H1 (cell line): ENCODE results near the gene CYP4B1. TPM values are rescaled to one million over a fixed set of nuclear protein-coding genes. Genes with fewer than 3 reads are reported as not detected.

Source experiments
- CTCF ChIA-PET: fragments of 300-600 bp; sonication (Branson Sonifier 250); formaldehyde crosslinking; loops from one replicate; lab custom pipeline; 2021; ENCODE audit not compliant: partially characterized antibody; lab: Charles Lee
- POLR2A ChIA-PET: fragments of 300-600 bp; sonication (Branson Sonifier 250); formaldehyde crosslinking; loops from one replicate; lab custom pipeline; 2021; ENCODE audit warnings: inconsistent platforms; ENCODE audit not compliant: partially characterized antibody; lab: Charles Lee
- DNase-seq, 2 experiments: peaks; one replicate each; pipeline versions ENCODE4 v3.0.0 to v3.0.0-alpha.2; 2010 to 2022; ENCODE audit warnings: low spot score in 2 of 2, low read depth in 1 of 2, mixed read lengths in 1 of 2
- FAIRE-seq: peaks from 2 replicates; lab custom pipeline; 2011; peaks lifted over from hg19 to GRCh38; lab: Jason Lieb, UNC
- H2AFZ ChIP-seq: 2 replicates; pipeline ENCODE4 v1.8.1; 2012; ENCODE audit warnings: low read length, inconsistent platforms
- H2AK5ac ChIP-seq: 2 replicates; pipeline ENCODE4 v1.6.1; 2013; ENCODE audit warnings: low read depth, low read length
- H2BK120ac ChIP-seq: replicated peaks from 2 replicates; pipeline ENCODE3; 2013; ENCODE audit warnings: low read depth, low read length, inconsistent platforms
- H2BK12ac ChIP-seq: 2 replicates; pipeline ENCODE4 v1.6.1; 2013; ENCODE audit warnings: low read depth, low read length
- H2BK15ac ChIP-seq: 2 replicates; pipeline ENCODE4 v1.6.1; 2013; ENCODE audit warnings: low read length
- H2BK20ac ChIP-seq: 2 replicates; pipeline ENCODE4 v1.6.1; 2013; ENCODE audit warnings: low read length
- H2BK5ac ChIP-seq: 2 replicates; pipeline ENCODE4 v1.6.1; 2013; ENCODE audit warnings: low read depth, low read length
- H3K14ac ChIP-seq: 2 replicates; pipeline ENCODE4 v1.6.1; 2013; ENCODE audit warnings: inconsistent platforms; ENCODE audit not compliant: insufficient read length
- H3K18ac ChIP-seq: 2 replicates; pipeline ENCODE4 v1.6.1; 2013; ENCODE audit warnings: low read length; ENCODE audit errors: extremely low read depth
- H3K23ac ChIP-seq: 2 replicates; pipeline ENCODE4 v1.6.1; 2013; ENCODE audit warnings: inconsistent platforms; ENCODE audit not compliant: insufficient read length
- H3K23me2 ChIP-seq: 2 replicates; pipeline ENCODE4 v1.6.1; 2013; ENCODE audit warnings: low read depth, low read length
- H3K27ac ChIP-seq: 2 replicates; pipeline ENCODE4 v1.6.1; 2011; ENCODE audit warnings: low read depth, low read length, inconsistent platforms
- H3K27me3 ChIP-seq, 4 experiments: replicated peaks in 1 of 4; 1 replicate in 1 of 4; 2 replicates in 3 of 4; pipeline versions ENCODE4 v1.6.1 to v1.8.1; 2011 to 2013; ENCODE audit warnings: low read length in 3 of 4, mild to moderate bottlenecking in 3 of 4, inconsistent platforms in 2 of 4, mixed read lengths in 2 of 4, moderate library complexity in 1 of 4; ENCODE audit not compliant: control insufficient read depth in 3 of 4, insufficient read depth in 3 of 4; ENCODE audit errors: extremely low read depth in 1 of 4
- H3K36me3 ChIP-seq, 4 experiments: 2 replicates each; pipeline versions ENCODE4 v1.6.1 to v1.8.1; 2011 to 2013; ENCODE audit warnings: mild to moderate bottlenecking in 4 of 4, low read length in 3 of 4, moderate library complexity in 2 of 4, control low read depth in 1 of 4, inconsistent platforms in 1 of 4; ENCODE audit not compliant: insufficient read depth in 4 of 4, control insufficient read depth in 2 of 4
- H3K4ac ChIP-seq: replicated peaks from 2 replicates; pipeline ENCODE3; 2013; ENCODE audit warnings: low read length, low read depth, mixed read lengths, inconsistent platforms; ENCODE audit not compliant: insufficient read length
- H3K4me1 ChIP-seq, 4 experiments: replicated peaks in 1 of 4; 1 replicate in 1 of 4; 2 replicates in 3 of 4; pipeline versions ENCODE4 v1.6.1 to v1.8.1; 2011 to 2013; ENCODE audit warnings: low read length in 3 of 4, inconsistent platforms in 2 of 4, mixed read lengths in 1 of 4; ENCODE audit not compliant: insufficient read depth in 4 of 4, control insufficient read depth in 3 of 4
- H3K4me2 ChIP-seq, 2 experiments: 2 replicates each; pipeline versions ENCODE4 v1.6.1 to v1.8.1; 2011 to 2013; ENCODE audit warnings: low read depth in 2 of 2, low read length in 2 of 2, control low read depth in 1 of 2, inconsistent platforms in 1 of 2, mild to moderate bottlenecking in 1 of 2; ENCODE audit not compliant: insufficient read depth in 1 of 2
- H3K4me3 ChIP-seq, 4 experiments: fragments of 200-600, 300-600 bp in 1 of 4; sonication (generic), shearing (Covaris generic), sonication (Bioruptor Twin) in 1 of 4; 2 replicates each; pipeline versions ENCODE4 v1.5.1 to v1.8.1; 2011 to 2016; ENCODE audit warnings: low read length in 4 of 4, low read depth in 3 of 4, control low read depth in 2 of 4, inconsistent platforms in 2 of 4, mild to moderate bottlenecking in 2 of 4, mixed read lengths in 1 of 4, moderate library complexity in 1 of 4; ENCODE audit not compliant: insufficient read depth in 2 of 4; ENCODE audit errors: extremely low read depth in 1 of 4
- H3K56ac ChIP-seq: replicated peaks from 2 replicates; pipeline ENCODE3; 2013; ENCODE audit warnings: low read depth, mild to moderate bottlenecking, mixed read lengths, low read length, inconsistent platforms; ENCODE audit not compliant: insufficient read length
- H3K79me1 ChIP-seq: 2 replicates; pipeline ENCODE4 v1.6.1; 2013; ENCODE audit warnings: low read depth, low read length, control low read depth
- H3K79me2 ChIP-seq, 2 experiments: 2 replicates each; pipeline versions ENCODE4 v1.6.1 to v1.8.1; 2012 to 2013; ENCODE audit warnings: low read length in 2 of 2, mild to moderate bottlenecking in 2 of 2, inconsistent platforms in 1 of 2; ENCODE audit not compliant: insufficient read depth in 2 of 2, control insufficient read depth in 1 of 2
- H3K9ac ChIP-seq, 4 experiments: replicated peaks in 1 of 4; 1 replicate in 1 of 4; 2 replicates in 3 of 4; pipeline versions ENCODE4 v1.6.1 to v1.8.1; 2011 to 2013; ENCODE audit warnings: low read depth in 3 of 4, low read length in 3 of 4, control low read depth in 2 of 4, mild to moderate bottlenecking in 2 of 4, moderate library complexity in 2 of 4, inconsistent platforms in 1 of 4; ENCODE audit errors: extremely low read depth in 1 of 4
- H3K9me3 ChIP-seq, 2 experiments: 2 replicates each; pipeline versions ENCODE4 v1.6.1 to v1.8.1; 2012 to 2013; ENCODE audit warnings: mild to moderate bottlenecking in 2 of 2, moderate library complexity in 2 of 2, control low read depth in 1 of 2, inconsistent platforms in 1 of 2, low read depth in 1 of 2, low read length in 1 of 2, mixed read lengths in 1 of 2; ENCODE audit not compliant: insufficient read depth in 2 of 2
- H4K20me1 ChIP-seq, 2 experiments: replicated peaks in 1 of 2; 2 replicates each; pipeline versions ENCODE3 to v1.8.1; 2011 to 2013; ENCODE audit warnings: inconsistent platforms in 2 of 2, low read length in 2 of 2, mild to moderate bottlenecking in 1 of 2; ENCODE audit not compliant: insufficient read depth in 2 of 2, control insufficient read depth in 1 of 2
- H4K5ac ChIP-seq: 2 replicates; pipeline ENCODE4 v1.6.1; 2013; ENCODE audit warnings: low read length, low read depth, mixed read lengths, inconsistent platforms; ENCODE audit not compliant: insufficient read length
- H4K8ac ChIP-seq: 2 replicates; pipeline ENCODE4 v1.8.0; 2013; ENCODE audit warnings: mild to moderate bottlenecking, moderate library complexity, low read length, inconsistent platforms; ENCODE audit not compliant: insufficient read depth; ENCODE audit errors: extremely low read depth
- H4K91ac ChIP-seq: replicated peaks from 2 replicates; pipeline ENCODE3; 2013; ENCODE audit warnings: low read length, mixed read lengths, inconsistent platforms; ENCODE audit not compliant: insufficient read length
- FOSL1 ChIP-seq: IDR thresholded peaks from 2 replicates; pipeline ENCODE4 v1.6.1; 2011; ENCODE audit warnings: mild to moderate bottlenecking, low read depth, low read length, moderate library complexity; ENCODE audit not compliant: insufficient read depth
- KDM1A ChIP-seq: fragments of 200-600, 300-600 bp; sonication (generic); IDR thresholded peaks from 2 replicates; pipeline ENCODE4 v1.7.1; 2016; ENCODE audit warnings: mild to moderate bottlenecking, low read length, borderline replicate concordance
- WGBS, 2 experiments: shearing (Covaris generic) in 1 of 2; methylation state at CpG; one replicate each; pipeline versions ENCODE4 v1.1.6 to v1.1.7; 2013 to 2015; ENCODE audit warnings: low lambda C conversion rate in 2 of 2, mixed read lengths in 2 of 2, inconsistent platforms in 1 of 2, low coverage in 1 of 2, missing lambda C conversion rate in 1 of 2; ENCODE audit not compliant: insufficient replicate concordance in 2 of 2, insufficient coverage in 1 of 2, insufficient read length in 1 of 2; ENCODE audit errors: extremely low coverage in 1 of 2, missing lambda C conversion rate in 1 of 2; 5-methylcytosine and 5-hydroxymethylcytosine counted together
- polyA plus RNA-seq, 7 experiments: library from polyadenylated mRNA; depleted of rRNA in 3 of 7; stranded (reverse) in 5 of 7; unstranded in 2 of 7; fragments of >200 nt in 5 of 7; fragments of 200-250 nt in 2 of 7; gene quantifications; 1 replicate in 5 of 7; 2 replicates in 1 of 7; 4 replicates in 1 of 7; pipeline versions ENCODE4 v1.2.1 to v1.2.3, GENCODE V29; 2011 to 2013; ENCODE audit warnings: missing spikeins in 2 of 7, mixed read lengths in 2 of 7
- total RNA-seq: library from RNA; stranded (reverse); fragmentation: NEBNext Ultra II Directional; extraction: Animal tissue kit (Norgen Biotek cat#: 25700); gene quantifications from 2 replicates; pipeline ENCODE4 v1.2.1, GENCODE V29; 2021
- TF ChIP-seq, protein P1 (sequence below): IDR thresholded peaks from 2 replicates; pipeline ENCODE4 v1.6.1; 2012; ENCODE audit warnings: inconsistent platforms

CYP4B1 gene
- total and polyA plus RNA-seq, 2 of the 8 experiments (the other 6 are each of a cell fraction or from before 2014, with no cell fraction given): 0.23 TPM; not detected in 1

DNA sequence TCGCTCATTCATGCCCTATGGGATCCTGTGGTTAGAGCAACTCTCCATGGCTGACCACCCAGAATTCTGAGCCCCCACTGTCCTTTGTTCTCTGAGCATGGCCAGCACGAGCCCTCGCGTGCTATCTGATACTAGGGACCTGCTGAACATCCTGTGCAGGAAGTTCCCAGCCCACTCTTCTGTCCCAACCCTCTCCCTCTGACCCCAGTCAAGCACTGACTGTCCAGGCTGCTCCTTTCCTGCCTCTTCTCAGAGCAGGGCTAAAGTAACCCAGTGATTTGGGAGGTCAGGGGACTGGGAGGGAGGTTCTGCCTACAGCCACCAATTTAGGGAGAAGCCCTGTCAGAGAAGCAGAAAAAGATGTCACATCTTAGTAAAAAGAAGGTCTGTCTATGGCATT lies 21.2 kb downstream of the CYP4B1 start:
- no peak overlapping the region for H2BK12ac ChIP-seq
- no peak overlapping the region for H2BK5ac ChIP-seq
- no peak overlapping the region for H3K27ac ChIP-seq
- no peaks in the 10 kb centered on the region; the same call in 1 of the 2 replicates for H3K23me2 ChIP-seq
- no peak overlapping the region for H2AK5ac ChIP-seq
- H3K79me2 ChIP-seq: no peaks in the 10 kb centered on the region
- no peaks in the 10 kb centered on the region for H3K79me1 ChIP-seq
- H3K36me3 ChIP-seq: no peaks in the 10 kb centered on the region
- H4K91ac ChIP-seq: no peak overlapping the region
- H3K4ac ChIP-seq: no peak overlapping the region
- H4K5ac ChIP-seq: no peak overlapping the region
- TF ChIP-seq KDM1A (no peak), FOSL1 (no peak)
- TF ChIP-seq, protein P1, sequence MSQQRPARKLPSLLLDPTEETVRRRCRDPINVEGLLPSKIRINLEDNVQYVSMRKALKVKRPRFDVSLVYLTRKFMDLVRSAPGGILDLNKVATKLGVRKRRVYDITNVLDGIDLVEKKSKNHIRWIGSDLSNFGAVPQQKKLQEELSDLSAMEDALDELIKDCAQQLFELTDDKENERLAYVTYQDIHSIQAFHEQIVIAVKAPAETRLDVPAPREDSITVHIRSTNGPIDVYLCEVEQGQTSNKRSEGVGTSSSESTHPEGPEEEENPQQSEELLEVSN: no peak
- no peak overlapping the region for H2BK20ac ChIP-seq
- H3K23ac ChIP-seq: no peak overlapping the region
- no peak overlapping the region for H3K9ac ChIP-seq
- no peak overlapping the region for H2AFZ ChIP-seq
- H3K27me3 ChIP-seq: peaks cover 0 to 1% (median 0%) of the 10 kb centered on the region in 4 experiments; a peak in 1 of 7 replicates
- no peaks in the 10 kb centered on the region for H4K20me1 ChIP-seq
- H3K14ac ChIP-seq: no peak overlapping the region
- no peaks in the 10 kb centered on the region for H3K9me3 ChIP-seq
- no peak overlapping the region for H3K56ac ChIP-seq
- DNase-seq (no peak), FAIRE-seq (no peak)
- ChIA-PET CTCF (interaction anchor here (1.8 kb wide), 1 partner anchor 62 kb away, joined by 3 read pairs; no protein-coding TSS in a partner anchor), POLR2A (no interaction called here)
- no peak overlapping the region for H4K8ac ChIP-seq
- no peak overlapping the region for H3K4me2 ChIP-seq
- H3K4me1 ChIP-seq: peaks cover 0 to 6% (median 4%) of the 10 kb centered on the region in 4 experiments; a peak in 4 of 7 replicates
- H3K18ac ChIP-seq: no peak overlapping the region
- no peak overlapping the region for H3K4me3 ChIP-seq
- H2BK15ac ChIP-seq: no peak overlapping the region
- H2BK120ac ChIP-seq: no peak overlapping the region
- WGBS, 2 experiments: 87% methylated on average over 4 of the region's 4 CpGs; no CpG with 5 or more reads in 1 of the 2 experiments
